EH (cell line): ENCODE data around the gene HMGN4.

Experiments used
- DNase-seq: peaks from one replicate; pipeline ENCODE4 v3.0.0-alpha.2; 2015; ENCODE audit warnings: low read depth

HMGN4 gene

DNA sequence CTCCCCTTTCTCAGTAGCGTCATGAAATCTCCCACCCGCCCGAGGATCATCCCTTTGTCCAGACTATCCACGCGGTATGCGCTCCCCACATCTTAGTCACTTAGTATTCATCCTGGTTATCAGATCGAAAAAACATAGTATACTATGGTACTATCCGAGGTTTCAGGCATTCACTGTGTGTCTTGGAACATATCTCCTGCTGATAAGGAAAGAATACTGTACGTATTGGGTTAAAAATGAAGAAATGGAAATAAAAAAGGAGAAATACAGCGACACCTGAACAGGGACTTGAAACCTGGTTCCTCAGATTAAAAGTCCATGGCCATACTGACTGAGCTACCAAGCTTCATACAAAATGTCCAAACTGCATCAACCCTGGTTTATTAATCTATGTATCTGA is 14.0 kb downstream of the HMGN4 start:
- no peak for DNase-seq

DNA sequence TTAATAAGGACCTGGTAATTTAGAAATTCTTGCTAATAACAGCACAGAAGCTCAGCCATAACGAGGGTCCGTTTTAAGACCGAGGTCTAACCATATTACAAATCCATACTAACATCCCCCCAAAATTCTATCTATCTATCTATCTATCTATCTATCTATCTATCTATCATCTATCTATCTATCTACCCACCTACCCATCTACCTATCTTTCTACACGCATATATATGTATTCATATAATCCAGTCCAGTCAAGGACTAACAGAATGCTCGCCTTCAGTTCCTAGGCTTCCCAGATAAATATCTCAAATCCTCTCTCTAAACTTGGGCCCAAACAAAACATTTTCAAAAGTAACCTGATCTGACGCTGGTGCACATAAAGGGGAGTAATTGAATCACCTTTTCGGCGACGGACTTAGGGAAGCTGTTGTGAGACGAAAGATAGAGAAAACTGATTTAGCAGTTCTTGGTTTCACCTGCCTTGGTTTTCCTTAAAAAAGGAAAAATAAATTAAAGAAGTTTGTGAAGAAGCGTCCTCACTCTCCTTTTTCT is 14.5 kb downstream of the HMGN4 start:
- DNase-seq: no peak

DNA sequence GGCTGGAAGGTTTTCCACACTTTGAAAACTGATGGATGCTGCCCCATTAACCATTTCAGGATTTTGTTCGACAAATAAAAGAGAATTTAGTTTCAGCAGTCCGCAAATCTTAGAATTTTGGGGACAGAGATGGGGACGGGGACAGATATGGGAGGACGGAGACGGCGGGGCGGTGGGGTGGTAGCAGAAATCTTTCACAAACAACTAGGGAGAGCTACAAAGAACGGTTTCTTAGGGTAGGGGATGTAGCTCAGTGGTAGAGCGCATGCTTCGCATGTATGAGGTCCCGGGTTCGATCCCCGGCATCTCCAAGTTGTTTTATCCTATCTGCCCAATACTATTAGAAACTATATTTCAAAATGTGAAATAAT is 15.1 kb downstream of the HMGN4 start:
- peak; percentile 80 for DNase-seq

DNA sequence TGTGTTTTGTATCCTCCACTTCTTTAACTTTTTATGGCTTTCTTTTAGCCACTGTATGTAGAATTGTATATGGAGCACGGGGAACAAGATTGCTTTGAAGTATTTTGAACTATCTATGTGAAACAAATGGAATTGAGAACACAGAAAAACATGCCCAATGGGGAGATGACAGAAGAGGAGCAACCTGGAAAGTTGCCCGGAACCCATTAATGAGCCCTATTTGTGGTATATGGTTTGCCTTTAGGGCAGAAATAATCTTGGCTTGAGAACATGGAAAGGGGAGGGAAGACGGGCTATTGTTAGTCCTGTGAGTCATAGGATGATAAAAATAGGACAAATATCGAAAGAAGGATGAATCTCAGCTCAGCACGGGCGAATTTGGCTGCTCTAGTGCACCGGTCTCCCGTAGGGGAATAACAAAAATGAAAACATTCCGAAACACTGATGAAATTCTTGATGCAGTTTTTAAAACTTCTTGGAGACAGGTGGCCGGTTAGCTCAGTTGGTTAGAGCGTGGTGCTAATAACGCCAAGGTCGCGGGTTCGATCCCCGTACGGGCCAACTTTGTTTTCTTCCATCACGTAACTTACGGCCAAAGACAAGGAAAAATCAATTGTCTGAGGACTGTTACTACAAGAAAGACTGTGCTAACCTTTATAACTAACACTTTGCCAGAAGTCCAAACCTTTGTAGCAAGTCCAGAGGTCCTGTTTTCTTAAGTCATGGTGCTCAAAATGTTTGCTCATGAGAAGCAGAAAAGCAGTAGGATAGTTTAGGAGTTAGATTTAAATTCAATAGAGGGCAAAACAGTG is 15.7 kb downstream of the HMGN4 start:
- peak; percentile 98 for DNase-seq

DNA sequence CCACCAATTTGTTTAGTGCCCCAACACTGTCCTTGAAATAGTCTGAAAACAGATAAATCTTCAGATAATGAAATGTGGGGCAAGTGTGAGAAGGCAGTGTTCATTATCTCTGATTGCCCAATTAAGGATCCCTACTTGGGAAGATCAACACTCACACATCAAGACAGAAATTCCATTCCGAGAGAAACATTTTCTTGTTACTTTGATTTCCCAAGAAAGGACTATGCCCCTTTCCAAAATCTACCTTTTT is 16.2 kb downstream of the HMGN4 start:
- no peak for DNase-seq

DNA sequence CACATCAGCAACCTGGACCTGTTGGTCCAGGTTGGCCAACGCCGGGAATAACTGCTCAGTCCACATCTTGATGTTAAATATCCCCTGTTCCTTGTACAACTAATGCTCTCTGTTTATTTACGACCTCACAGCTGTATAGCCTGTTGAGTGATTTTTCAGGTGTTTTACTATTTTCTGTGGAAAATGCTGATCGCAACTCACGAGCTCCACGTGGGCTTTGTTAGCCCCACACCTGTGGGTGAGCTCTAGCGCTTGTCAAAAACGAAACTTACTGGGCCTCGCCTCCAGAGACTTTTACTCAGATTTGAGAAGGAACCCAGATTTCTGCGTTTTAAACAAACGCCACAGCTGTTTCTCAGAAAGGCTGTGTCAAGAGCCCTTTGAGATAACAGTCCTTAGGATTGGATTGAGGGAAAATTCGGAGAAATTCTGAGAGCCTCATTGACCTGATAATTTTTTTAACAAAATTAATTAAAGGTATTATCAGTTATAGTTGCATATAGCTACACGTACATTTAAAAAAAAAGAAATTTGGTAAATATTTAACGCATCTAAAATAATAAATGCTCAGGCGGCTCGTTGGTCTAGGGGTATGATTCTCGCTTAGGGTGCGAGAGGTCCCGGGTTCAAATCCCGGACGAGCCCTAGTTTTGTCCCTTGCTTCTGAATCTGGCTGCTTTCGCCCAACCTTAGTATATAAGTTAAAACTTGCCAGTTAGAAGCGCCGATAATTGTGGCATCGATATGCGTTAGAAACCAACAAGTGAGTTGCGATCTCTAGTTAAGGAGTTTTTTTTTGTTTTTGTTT is 16.7 kb downstream of the HMGN4 start:
- DNase-seq: peak; percentile 75

DNA sequence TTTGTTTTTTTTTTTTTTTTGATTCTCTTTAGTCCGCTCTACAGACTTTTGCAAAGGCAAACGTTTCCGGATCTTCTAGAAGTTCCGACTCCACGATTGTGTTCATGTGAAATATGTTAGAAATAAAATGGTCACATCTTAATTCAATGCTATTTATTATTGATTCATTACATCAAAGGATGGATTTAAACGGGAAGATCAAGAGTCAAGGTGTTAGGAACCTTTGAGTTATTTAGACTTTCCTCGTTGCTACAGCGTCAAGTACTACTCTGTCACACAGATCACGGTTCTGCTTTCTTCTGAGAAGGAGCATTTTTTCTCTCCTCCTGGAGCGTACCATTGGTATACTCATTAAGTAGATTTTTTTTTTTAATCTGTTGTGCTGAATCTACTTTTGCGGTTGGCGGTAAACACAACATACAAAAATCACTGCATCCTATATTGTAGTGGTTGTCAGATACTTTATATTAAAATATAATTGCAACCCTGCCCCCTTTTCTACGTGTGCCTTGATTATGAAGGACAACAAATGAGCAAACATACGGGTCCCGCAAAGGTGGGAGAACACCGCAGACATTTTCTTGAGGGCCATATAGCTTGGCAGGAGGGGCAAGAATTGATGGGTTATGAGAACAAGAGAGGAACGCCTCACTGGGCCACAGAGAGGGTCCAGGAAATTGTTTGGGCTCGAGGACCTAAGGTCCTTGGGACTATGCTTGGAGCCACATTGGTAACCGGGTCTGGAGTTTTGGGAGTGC is 17.5 kb downstream of the HMGN4 start:
- peak; percentile 28 for DNase-seq

DNA sequence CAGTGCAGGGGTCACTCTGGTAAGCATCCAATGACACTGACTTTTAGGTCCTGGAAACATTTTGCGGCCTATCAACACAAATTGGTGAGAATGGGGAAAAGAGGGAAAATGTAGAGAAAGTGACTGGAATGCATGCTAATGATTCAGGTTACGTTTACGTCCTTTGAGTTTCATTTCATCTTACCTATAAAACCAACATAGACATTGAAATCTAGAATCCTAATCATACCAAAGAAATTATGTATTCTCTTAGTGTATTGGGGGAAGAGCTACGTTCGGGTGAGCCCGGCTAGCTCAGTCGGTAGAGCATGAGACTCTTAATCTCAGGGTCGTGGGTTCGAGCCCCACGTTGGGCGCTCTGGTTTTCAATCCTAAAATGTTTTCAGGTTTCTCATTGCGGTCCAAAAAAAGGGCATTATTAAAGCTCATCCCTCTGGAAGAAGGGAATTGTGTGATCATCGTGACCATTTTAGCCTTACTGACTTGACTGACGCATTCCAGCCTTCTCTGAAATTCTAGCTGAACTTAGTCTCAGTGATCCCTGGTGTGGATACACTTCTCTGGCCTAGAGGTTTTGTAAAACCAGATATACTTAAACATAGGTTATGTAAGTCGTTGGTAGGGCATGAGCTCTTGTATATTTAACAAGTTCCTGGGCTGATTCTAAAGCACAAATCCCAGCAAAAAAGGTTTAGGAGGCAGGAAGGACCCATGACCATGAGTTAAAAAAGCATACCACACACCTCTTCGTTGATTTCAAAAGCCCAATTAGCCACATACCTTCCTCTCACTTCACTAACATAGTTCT is 18.3 kb downstream of the HMGN4 start:
- DNase-seq: peak; percentile 93

DNA sequence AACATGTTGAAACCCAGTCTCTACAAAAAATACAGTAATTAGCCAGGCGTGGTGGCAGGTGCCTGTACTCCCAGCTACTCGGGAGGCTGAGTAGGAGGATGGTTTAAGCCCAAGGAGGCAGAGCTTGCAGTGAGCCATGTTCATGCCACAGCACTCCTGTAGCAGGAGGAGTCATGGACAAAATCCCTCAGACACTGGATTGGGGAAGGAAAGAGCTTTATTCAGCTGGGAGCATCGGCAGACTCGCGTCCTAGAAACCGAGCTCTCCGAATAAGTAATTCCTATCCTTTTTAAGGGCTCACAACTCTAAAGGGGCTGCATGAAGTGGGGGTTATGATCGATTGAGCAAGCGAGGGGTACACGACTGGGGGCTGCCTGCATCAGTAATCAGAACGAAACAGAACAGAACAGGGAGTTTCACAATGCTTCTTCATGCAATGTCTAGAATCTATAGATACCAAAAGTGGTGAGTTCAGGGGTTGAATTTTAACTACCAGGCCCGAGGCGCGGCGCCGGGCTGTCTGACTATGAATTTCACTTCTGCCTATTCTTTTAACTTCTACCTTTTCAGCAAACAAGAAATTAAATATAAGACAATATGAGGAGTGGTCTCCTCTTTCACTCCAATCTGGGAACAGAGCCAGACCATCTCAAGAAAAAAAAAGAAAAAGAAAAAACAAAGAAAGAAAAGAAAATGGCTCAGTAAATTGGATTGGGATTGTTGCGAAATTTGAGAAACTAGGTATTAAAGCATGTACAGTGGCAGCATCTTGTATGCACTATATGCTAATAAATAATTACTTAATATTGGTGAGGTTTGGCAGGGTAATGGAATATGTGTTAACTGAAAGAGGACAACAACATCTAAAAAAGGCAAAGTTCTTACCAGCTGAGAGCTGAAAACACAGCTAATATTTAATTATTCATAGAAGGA is 23.6 kb downstream of the HMGN4 start:
- DNase-seq: no peak

DNA sequence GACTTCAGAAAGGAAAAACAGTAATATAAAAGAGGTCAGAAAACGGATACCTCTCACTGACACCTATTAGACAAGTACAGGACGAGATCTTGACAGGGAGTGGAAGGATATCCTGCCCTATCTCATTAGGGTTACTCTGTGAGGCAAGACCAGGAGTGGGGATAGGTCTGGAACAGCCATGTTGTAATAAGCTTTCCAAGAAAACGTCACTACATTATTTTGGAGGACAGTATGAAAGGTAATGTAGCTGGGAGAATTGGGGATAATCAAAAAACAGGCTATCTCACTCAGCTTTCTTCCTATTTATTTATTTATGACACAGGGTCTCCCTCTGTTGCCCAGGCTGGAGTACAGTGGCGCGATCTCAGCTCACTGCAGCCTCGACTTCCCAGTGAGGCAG is 25.3 kb downstream of the HMGN4 start:
- DNase-seq: no peak

DNA sequence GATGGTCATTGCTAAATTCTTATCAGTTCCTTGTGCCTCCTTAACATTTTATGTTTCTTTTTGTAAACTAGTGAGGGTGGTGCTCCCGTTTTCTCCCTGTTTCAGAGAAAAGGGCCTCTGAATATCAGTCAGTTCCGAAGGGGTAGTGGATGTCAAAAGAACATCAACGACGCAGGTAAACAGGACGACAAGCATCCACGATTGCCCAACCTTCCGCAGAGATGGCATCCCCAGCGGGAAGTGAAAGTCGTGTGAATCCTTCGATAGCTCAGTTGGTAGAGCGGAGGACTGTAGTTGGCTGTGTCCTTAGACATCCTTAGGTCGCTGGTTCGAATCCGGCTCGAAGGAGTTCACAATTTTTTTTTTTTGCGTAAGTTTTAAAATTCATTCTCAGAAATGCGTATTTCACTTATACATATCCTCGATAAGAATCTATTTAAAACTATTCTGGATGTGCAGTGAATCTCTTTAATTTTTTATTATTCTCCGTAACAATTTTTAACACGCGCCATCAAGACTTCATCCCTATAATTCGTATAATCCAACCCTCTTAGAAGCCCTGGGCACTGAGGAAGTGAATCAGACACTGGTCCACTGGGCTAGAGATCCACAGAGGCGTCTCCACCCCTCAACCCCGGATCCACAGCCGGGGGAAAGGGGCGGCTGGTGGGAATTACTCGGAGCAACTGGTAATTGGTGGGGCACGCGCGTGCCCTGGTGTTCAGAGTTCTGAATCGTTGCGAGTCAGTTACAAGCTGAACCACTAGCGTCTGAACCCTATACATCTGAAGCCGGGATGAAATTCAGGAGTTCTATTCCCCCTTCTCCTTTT is 30.7 kb downstream of the HMGN4 start:
- DNase-seq: peak; percentile 91

DNA sequence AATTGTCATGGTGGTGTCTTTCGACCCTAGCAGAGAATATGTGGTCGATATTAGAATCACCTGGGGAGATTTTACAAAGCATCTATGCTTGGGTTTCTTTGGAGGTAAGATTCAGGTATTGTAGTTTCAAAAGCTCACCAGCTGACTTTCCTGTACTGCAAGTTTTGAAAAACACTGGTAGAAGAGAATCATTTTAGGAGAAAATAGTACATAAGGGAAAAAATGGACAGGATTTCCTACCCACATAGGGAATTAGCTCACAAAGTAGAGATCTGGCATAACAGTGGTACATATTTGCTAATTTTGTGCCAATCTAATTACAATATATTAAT is 31.2 kb downstream of the HMGN4 start:
- DNase-seq: no peak

DNA sequence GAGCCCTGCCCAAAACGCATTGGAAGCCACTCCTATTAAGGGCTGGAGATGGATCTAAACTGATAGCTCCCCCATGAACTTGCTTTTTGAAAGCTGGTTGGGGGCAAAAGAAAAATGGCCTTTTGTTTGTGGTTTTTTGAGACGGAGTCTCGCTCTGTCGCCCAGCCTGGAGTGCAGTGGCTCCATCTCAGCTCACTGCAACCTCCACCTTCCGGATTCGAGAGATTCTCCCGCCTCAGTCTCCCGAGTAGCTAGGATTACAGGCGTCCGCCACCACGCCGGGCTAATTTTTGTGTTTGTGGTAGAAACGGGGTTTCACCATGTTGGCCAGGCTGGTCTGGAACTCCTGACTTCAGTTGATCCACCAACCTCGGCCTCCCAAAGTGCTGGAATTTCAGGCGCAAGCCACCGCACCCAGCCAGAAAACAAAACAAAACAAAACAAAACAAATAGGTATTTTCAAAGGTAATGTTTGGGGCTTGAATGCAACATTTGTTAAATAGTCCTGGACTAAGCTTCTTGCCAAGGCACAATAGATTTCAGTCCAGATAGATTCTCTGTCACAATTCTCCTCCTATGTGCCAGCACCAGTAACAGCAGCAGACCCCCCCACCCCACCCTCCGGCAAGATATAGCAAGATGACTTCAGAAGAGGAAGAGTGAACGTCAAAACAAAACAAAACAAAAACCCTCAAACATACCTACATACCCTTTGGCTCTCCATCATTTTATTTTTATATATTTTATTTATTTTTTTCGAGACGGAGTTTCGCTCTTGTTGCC is 32.1 kb downstream of the HMGN4 start:
- DNase-seq: no peak

DNA sequence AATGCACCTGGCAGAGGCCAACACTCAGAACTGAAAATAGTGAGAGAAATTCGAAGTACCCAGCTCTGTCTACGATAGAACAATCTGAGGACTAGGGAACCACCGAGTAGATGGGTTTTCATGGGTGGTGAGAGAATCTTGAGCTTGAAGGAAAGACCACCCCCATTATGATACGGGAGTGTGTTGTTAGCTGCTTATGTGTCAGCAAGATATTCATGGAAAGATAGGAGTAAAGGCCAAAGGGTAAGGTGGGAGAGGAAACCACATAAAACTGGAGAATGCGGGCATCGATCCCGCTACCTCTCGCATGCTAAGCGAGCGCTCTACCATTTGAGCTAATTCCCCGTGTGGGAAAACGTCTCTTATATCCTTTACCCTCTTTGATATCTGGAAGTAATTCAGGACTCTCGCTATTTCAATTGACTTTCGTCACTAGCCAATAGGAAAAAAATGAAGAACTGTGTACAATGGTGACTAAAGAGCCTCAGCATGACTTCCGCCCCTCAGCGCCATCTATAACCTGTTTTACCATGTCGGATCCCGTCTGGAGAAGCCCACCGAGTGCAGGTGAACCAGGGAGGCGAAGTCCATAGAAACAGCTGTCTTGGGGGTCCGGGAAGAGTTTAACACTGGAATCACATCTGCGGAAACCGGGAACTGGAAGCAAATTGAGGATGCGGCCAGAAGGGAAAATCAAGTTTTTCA is 33.6 kb downstream of the HMGN4 start:
- peak; percentile 90 for DNase-seq

DNA sequence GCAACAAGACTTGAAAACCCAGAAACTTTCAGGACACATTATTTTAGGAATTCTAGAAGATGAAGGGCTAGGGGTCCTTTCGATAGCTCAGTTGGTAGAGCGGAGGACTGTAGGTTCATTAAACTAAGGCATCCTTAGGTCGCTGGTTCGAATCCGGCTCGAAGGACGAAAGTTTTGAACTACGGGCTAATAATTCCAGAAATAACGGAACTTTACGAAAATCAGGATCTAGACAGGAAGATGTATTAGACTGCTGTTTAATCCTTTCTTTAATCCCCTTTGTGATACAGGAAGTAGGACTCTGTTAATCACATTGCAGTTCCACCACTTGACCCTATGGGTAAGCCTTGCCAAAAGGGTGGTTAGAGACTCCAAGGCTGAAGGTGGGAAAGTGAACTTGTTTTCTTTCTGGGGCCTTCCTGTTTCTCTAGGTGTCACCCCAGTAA is 37.4 kb downstream of the HMGN4 start:
- peak; percentile 33 for DNase-seq

DNA sequence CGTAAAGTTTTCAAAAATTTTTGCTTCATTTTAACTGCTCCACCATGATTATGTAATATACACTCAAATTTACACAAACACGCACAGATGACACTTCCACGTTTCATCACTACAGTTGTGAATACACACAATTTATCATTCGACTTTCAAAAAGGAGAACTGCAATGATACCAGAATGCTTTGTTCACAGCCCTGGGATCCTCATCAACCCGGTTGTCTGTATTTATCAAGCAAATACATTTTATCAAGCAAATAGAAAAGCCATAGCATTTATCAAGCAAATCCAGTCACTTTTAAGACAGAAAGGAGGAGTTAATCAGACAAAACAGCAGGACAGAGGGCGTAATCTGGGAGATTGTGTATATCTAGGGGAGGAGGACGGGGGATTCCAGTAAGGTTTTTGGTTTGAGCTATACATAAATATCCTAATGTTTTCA is 38.3 kb downstream of the HMGN4 start:
- DNase-seq: no peak

DNA sequence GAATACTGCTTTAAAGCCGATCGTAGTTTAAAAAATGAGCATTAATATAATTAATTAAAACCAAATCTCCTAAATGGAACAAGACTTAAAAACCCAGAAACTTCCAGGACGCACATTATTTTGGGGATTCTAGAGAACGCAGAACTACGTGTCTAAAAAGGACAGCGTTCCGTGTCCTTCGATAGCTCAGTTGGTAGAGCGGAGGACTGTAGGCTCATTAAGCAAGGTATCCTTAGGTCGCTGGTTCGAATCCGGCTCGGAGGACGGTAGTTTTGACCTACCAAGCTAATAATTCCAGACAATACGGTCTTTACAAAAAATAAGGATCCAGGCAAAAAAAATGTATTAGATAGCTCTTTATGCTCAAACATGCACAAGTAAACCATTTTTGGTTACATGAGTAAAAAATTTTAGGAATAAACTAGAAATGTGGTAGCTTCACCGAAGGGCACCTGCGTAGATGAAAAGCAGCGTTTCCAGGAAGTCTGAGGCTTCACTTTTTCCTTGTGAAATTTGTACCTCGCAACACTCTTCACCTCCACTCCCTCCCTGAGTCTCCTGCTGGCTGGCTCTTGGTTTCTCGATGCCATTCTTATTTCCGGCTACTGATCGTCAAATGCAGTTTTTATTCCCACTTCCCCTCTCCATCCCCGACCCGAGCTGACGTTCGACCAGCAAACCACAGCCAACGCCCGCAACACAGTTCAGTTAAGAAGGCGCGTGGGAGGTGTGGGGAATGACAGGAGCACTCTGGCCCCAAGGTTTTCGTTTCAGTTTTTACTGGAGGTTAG is 39.0 kb downstream of the HMGN4 start:
- DNase-seq: peak; percentile 78

DNA sequence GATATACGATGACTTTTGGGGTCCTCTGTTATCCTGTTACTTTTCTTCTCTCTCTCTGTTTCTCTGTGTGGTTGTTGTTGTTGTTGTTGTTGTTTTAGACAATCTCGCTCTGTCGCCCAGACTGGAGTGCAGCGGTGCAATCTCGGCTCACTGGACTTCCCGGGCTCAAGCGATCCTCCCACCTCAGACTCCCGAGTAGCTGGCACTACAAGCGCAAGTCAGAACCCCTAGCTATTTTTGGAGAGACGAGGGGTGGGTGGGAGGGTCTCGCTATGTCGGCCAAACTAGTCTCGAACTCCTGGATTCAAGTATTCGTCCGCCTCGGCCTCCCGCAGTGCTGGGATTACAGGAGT is 39.5 kb downstream of the HMGN4 start:
- no peak for DNase-seq
